WTC11 (cell line): ENCODE results near the gene QRICH2. TPM values are rescaled to one million over a fixed set of nuclear protein-coding genes. Genes with fewer than 3 reads are reported as not detected.
"Not testable (repeated sequence)": the region's sequence is repeated elsewhere in the genome, so short reads cannot be mapped to it uniquely, and the experiment has no call there.

Experiments
- ATAC-seq: fragments of 200-7000 bp; cut with Tn5 transposase; 2 replicates; pipeline ENCODE4 v1.10.0; 2021; ENCODE audit warnings: mild to moderate bottlenecking, moderate library complexity
- CTCF ChIA-PET: fragments of 300-600 bp; sonication (Branson Sonifier 250); formaldehyde crosslinking; loops from one replicate; lab custom pipeline; 2021; ENCODE audit warnings: antibody characterized with exemption; lab: Charles Lee
- POLR2A ChIA-PET: fragments of 350-600 bp; sonication (Branson Sonifier 250); formaldehyde crosslinking; loops from one replicate; lab custom pipeline; 2021; ENCODE audit warnings: antibody characterized with exemption; lab: Charles Lee
- DNase-seq: peaks from one replicate; pipeline ENCODE4 v3.0.0; 2021; ENCODE audit warnings: low spot score
- H3K27ac Mint-ChIP-seq: 2 replicates; pipeline ENCODE4 v1.8.0; 2021; ENCODE audit warnings: mixed read lengths
- H3K27me3 Mint-ChIP-seq: 2 replicates; pipeline ENCODE4 v1.8.0; 2021; ENCODE audit warnings: low read depth, mild to moderate bottlenecking, moderate library complexity, mixed read lengths
- H3K36me3 Mint-ChIP-seq: 2 replicates; pipeline ENCODE4 v1.8.0; 2021; ENCODE audit warnings: mixed read lengths
- H3K4me1 Mint-ChIP-seq: 2 replicates; pipeline ENCODE4 v1.8.0; 2022; ENCODE audit warnings: mixed read lengths
- H3K4me3 Mint-ChIP-seq: 2 replicates; pipeline ENCODE4 v1.8.0; 2021; ENCODE audit warnings: mild to moderate bottlenecking, moderate library complexity, mixed read lengths
- H3K9me3 Mint-ChIP-seq: 2 replicates; pipeline ENCODE4 v1.8.0; 2021; ENCODE audit warnings: mixed read lengths
- CBFB ChIP-seq: sonication (generic); formaldehyde crosslinking; IDR thresholded peaks from 2 replicates; pipeline ENCODE4 v1.8.1; 2022; ENCODE audit warnings: mild to moderate bottlenecking, low read depth, missing genetic modification reagents
- FOXP1 ChIP-seq: sonication (generic); formaldehyde crosslinking; IDR thresholded peaks from 2 replicates; pipeline ENCODE4 v1.8.0; 2022; ENCODE audit warnings: missing genetic modification reagents, mild to moderate bottlenecking, moderate library complexity, borderline replicate concordance
- GRHL2 ChIP-seq: fragments of 250-450 bp; sonication (Bioruptor Pico); IDR thresholded peaks from 2 replicates; pipeline ENCODE4 v1.8.0; 2022; ENCODE audit warnings: mild to moderate bottlenecking, moderate library complexity; ENCODE audit not compliant: insufficient replicate concordance, severe bottlenecking
- JAZF1 ChIP-seq: fragments of 250-450 bp; sonication (Bioruptor Pico); IDR thresholded peaks from 2 replicates; pipeline ENCODE4 v1.9.0; 2021; ENCODE audit warnings: moderate library complexity, mild to moderate bottlenecking, inconsistent platforms
- MYBL2 ChIP-seq: sonication (generic); formaldehyde crosslinking; IDR thresholded peaks from 2 replicates; pipeline ENCODE4 v1.8.1; 2023; ENCODE audit warnings: mild to moderate bottlenecking, moderate library complexity, missing genetic modification reagents
- NR2C2 ChIP-seq: sonication (generic); formaldehyde crosslinking; IDR thresholded peaks from 2 replicates; pipeline ENCODE4 v1.8.0; 2022; ENCODE audit warnings: mild to moderate bottlenecking, missing genetic modification reagents
- NR3C1 ChIP-seq: sonication (generic); formaldehyde crosslinking; conservative IDR thresholded peaks from 2 replicates; pipeline ENCODE4 v1.8.1; 2023; ENCODE audit warnings: low read depth, mild to moderate bottlenecking, missing genetic modification reagents
- TCF7 ChIP-seq: sonication (generic); formaldehyde crosslinking; IDR thresholded peaks from 2 replicates; pipeline ENCODE4 v1.8.0; 2022; ENCODE audit warnings: mild to moderate bottlenecking, low read depth, missing genetic modification reagents, moderate library complexity
- ZNF317 ChIP-seq: sonication (generic); formaldehyde crosslinking; IDR thresholded peaks from 2 replicates; pipeline ENCODE4 v1.8.1; 2023; ENCODE audit warnings: low read depth, mild to moderate bottlenecking, moderate library complexity, missing genetic modification reagents, borderline replicate concordance
- total RNA-seq: library from RNA; stranded (reverse); gene quantifications from 3 replicates; pipeline ENCODE4 v1.2.3, GENCODE V29; 2021
- TF ChIP-seq, protein P1 (sequence below): sonication (generic); formaldehyde crosslinking; IDR thresholded peaks from 2 replicates; pipeline ENCODE4 v1.8.0; 2022; ENCODE audit warnings: mild to moderate bottlenecking, missing genetic modification reagents
- TF ChIP-seq, protein P2 (sequence below): sonication (generic); formaldehyde crosslinking; IDR thresholded peaks from 2 replicates; pipeline ENCODE4 v1.8.0; 2022; ENCODE audit warnings: mild to moderate bottlenecking, missing genetic modification reagents

Gene QRICH2
- total RNA-seq, 1 experiment from 2014 or later: 1.5 TPM

GRCh38 chr17:76270127-76270592, 37.9 kb downstream of the QRICH2 start:
- no peak for ATAC-seq

DNA sequence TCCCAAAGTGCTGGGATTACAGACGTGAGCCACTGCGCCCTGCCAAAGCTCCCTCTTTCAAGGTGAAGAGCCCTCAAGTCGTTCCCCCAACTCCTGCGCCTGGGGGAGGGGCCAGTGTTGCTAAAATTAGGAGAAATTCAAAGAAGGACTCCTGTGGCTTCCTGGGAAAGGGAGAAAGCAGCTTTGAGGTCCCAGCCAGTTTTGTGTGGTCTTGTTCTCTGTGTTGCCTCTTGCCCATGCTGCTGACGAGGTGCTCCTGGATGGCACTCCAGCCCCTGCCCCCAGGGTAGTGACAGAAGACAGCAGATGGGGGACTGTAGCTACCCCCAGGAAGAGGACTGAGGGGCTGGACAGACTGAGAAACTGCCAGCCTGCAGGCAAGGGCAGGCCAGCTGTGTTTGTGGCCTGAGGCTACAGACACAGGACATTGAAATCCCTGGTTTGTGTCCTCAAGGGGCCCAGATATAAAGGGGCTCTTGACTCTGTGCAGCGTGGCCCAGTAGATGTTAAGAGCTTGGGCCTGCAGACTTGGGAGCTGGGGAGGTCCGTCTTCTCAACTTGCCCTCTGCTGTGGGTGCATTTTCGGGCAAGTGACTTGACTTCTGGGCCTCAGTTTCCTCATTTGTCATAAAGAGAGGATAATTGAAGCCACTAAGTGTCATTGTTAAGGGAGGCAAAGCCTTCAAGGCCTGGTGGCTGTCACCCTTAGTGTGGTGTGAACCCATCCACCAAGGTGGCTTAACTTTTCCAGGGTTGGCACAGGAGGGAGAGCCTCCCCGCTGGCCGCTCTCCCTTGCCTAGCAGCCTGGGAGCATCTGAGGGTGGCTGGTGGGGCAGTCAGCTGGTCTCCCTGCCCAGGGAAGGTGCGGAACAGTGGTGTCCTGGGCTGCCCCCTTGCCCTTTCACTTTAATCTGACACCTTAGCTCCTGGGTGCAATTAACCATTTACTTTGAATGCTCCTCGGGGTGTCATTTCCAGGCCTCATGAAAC, 38.8 kb downstream of the QRICH2 start:
- ATAC-seq: no peak
- Mint-ChIP-seq H3K4me3 (peak overlapping the region; percentile 18; the same call in 1 of the 2 replicates), H3K27me3 (no peaks in the 10 kb centered on the region), H3K4me1 (peaks cover 38% of the 10 kb centered on the region), H3K36me3 (peaks cover 7% of the 10 kb centered on the region; the same call in 1 of the 2 replicates), H3K27ac (peak overlapping the region; percentile 93), H3K9me3 (no peaks in the 10 kb centered on the region)
- ChIA-PET POLR2A (interaction anchor here (0.7 kb wide), 1 partner anchor 146 kb away, joined by 5 read pairs; no protein-coding TSS in a partner anchor), CTCF (interaction anchor here (0.6 to 6.3 kb wide), 10 partner anchors 10 to 163 kb away, joined by 3 to 58 read pairs (median 4); no protein-coding TSS in a partner anchor)
- no peak for TF ChIP-seq FOXP1 (CRISPR knock-in tag)
- no peak for TF ChIP-seq NR2C2 (CRISPR knock-in tag)
- no peak for DNase-seq

More at GRCh38 chr17:76270127-76270592, 37.9 kb downstream of the QRICH2 start:
- no peak overlapping the region for H3K27ac Mint-ChIP-seq
- ChIA-PET CTCF (interaction anchor here (1.5 to 6.3 kb wide), 5 partner anchors 10 to 148 kb away, joined by 3 to 58 read pairs (median 7); no protein-coding TSS in a partner anchor), POLR2A (no interaction called here)
- no peaks in the 10 kb centered on the region for H3K9me3 Mint-ChIP-seq
- TF ChIP-seq MYBL2 (CRISPR knock-in tag) (no peak), NR3C1 (CRISPR knock-in tag) (no peak), JAZF1 (no peak)
- TF ChIP-seq, protein P1, sequence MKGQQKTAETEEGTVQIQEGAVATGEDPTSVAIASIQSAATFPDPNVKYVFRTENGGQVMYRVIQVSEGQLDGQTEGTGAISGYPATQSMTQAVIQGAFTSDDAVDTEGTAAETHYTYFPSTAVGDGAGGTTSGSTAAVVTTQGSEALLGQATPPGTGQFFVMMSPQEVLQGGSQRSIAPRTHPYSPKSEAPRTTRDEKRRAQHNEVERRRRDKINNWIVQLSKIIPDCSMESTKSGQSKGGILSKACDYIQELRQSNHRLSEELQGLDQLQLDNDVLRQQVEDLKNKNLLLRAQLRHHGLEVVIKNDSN: no peak
- TF ChIP-seq, protein P2, sequence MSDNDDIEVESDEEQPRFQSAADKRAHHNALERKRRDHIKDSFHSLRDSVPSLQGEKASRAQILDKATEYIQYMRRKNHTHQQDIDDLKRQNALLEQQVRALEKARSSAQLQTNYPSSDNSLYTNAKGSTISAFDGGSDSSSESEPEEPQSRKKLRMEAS (CRISPR knock-in tag): no peak
- peaks cover 34% of the 10 kb centered on the region for H3K4me1 Mint-ChIP-seq
- H3K27me3 Mint-ChIP-seq: no peaks in the 10 kb centered on the region
- H3K36me3 Mint-ChIP-seq: peaks cover 7% of the 10 kb centered on the region; the same call in 1 of the 2 replicates
- H3K4me3 Mint-ChIP-seq: no peak overlapping the region
- no peak for DNase-seq

DNA sequence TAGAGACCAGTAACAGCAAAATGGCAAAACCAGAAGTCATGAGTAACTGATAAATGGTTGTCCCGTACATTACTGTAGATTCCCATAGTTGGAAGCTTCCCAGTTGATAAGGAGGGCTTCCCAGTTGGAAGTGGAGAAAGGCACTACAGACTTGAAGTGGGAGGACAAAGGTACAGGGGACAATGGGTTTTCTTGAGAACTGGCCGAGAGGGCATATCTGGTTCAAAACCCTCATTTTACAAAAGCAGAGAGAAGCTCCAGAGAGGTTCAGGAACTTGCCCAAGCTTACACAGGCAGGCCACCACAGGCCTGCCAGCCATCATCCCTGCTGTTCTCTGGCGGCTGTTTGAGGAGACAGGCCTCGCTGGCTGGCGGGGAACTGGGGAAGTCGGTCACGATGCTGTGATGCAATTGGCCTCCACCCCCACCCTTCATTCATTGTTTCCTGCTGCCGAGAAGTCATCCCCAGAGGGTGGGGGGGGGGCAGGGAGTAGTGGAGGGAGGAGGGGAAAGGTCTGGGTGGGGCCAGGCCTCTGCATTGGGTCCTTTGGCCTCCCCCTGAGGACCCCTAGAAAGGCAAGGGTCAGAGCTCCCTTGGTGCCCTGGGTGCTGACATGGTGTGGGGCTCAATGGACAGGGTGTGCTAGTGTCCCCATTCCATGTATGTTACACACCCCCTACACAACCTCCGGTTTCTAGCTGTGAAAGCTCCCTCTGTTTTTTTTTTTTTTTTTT, 39.9 kb downstream of the QRICH2 start:
- ATAC-seq: no peak
- TF ChIP-seq, protein P1: no peak
- TF ChIP-seq CBFB (CRISPR knock-in tag) (no peak), ZNF317 (CRISPR knock-in tag) (no peak), TCF7 (CRISPR knock-in tag) (no peak), GRHL2 (CRISPR knock-in tag) (no peak)
- TF ChIP-seq, all 79 proteins: peak for 0
- no peaks in the 10 kb centered on the region for H3K27me3 Mint-ChIP-seq
- ChIA-PET POLR2A (interaction anchor here (0.5 to 1.1 kb wide), 3 partner anchors 86 to 145 kb away, joined by 3 to 5 read pairs (median 3); no protein-coding TSS in a partner anchor), CTCF (interaction anchor here (0.6 to 6.3 kb wide), 13 partner anchors 12 to 254 kb away, joined by 3 to 58 read pairs (median 4); no protein-coding TSS in a partner anchor)
- H3K9me3 Mint-ChIP-seq: no peaks in the 10 kb centered on the region
- H3K36me3 Mint-ChIP-seq: peaks cover 7% of the 10 kb centered on the region; the same call in 1 of the 2 replicates
- H3K4me3 Mint-ChIP-seq: peak overlapping the region; percentile 27
- H3K4me1 Mint-ChIP-seq: peaks cover 39% of the 10 kb centered on the region
- H3K27ac Mint-ChIP-seq: peak overlapping the region; percentile 85
- DNase-seq: no peak

DNA sequence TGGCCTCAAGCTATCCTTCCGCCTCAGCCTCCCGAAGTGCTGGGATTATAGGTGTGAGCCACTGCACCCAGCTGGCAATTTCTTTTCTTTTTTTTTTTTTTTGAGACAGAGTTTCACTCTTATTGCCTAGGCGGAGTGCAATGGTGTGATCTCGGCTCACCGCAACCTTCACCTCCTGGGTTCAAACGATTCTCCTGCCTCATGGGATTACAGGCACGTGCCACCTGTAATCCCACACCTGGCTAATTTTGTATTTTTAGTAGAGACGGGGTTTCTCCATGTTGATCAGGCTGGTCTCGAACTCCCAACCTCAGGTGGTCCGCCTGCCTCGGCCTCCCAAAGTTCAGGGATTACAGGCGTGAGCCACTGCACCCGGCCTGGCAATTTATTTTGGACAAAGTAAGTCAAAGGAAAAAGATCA, 40.5 kb downstream of the QRICH2 start:
- H3K4me1 Mint-ChIP-seq: peaks cover 45% of the 10 kb centered on the region
- DNase-seq, H3K27me3 Mint-ChIP-seq, H3K36me3 Mint-ChIP-seq, ATAC-seq, H3K9me3 Mint-ChIP-seq: not testable (repeated sequence)
- ChIA-PET POLR2A (interaction anchor here (1.1 kb wide), 1 partner anchor 134 kb away, joined by 3 read pairs; no protein-coding TSS in a partner anchor), CTCF (interaction anchor here (0.7 to 6.3 kb wide), 6 partner anchors 12 to 253 kb away, joined by 3 to 58 read pairs (median 5); no protein-coding TSS in a partner anchor)
- peak overlapping the region; percentile 27 for H3K4me3 Mint-ChIP-seq
- peak overlapping the region; percentile 85 for H3K27ac Mint-ChIP-seq
